HepG2 (cell line): ENCODE data around the gene SEC14L6. TPM values are rescaled to one million over a fixed set of nuclear protein-coding genes. Genes with fewer than 3 reads are reported as not detected.
"Not testable (repeated sequence)": the region's sequence is repeated elsewhere in the genome, so short reads cannot be mapped to it uniquely, and the experiment has no call there.

ENCODE experiments used
- ATAC-seq: fragments of 200-7000 bp; cut with Tn5 transposase; 3 replicates; pipeline ENCODE4 v1.9.1; 2020; ENCODE audit warnings: mild to moderate bottlenecking, moderate library complexity
- BruUV-seq: library from RNA; stranded (reverse); fragments of 400-500 nt; replicated peaks from 2 replicates; lab custom pipeline; 2021; lab: Mats Ljungman, UMichigan
- CTCF ChIA-PET: fragments of 300-600 bp; formaldehyde crosslinking; extraction: SDS; loops from one replicate; lab custom pipeline; 2021; ENCODE audit warnings: low total read pairs, inconsistent platforms, low intra/inter-chr PET ratio; lab: Yijun Ruan, JAX
- POLR2A ChIA-PET: fragments of 350-600 bp; sonication (Branson Sonifier 250); formaldehyde crosslinking; loops from one replicate; lab custom pipeline; 2020; ENCODE audit warnings: antibody characterized with exemption, inconsistent platforms; lab: Yijun Ruan, JAX
- DNase-seq: peaks from one replicate; pipeline ENCODE4 v3.0.0-alpha.2; 2015; ENCODE audit warnings: low spot score
- FAIRE-seq: peaks from 3 replicates; lab custom pipeline; 2011; peaks lifted over from hg19 to GRCh38; lab: Jason Lieb, UNC
- H2AFZ ChIP-seq: one replicate; pipeline ENCODE4 v1.6.1; 2011; ENCODE audit warnings: low read length, inconsistent platforms
- H3K27ac ChIP-seq: fragments of 300-600 bp; 3 replicates; pipeline ENCODE4 v1.8.0; 2011; ENCODE audit warnings: mixed run types, mild to moderate bottlenecking, mixed read lengths, low read length, inconsistent platforms; ENCODE audit not compliant: insufficient read depth; ENCODE audit errors: extremely low read length
- H3K27me3 ChIP-seq, 2 experiments: fragments of 200-600 bp in 1 of 2; 2 replicates in 1 of 2; 3 replicates in 1 of 2; pipeline versions ENCODE4 v1.6.0 to v1.8.0; 2011; ENCODE audit warnings: low read length in 2 of 2, mild to moderate bottlenecking in 2 of 2, moderate library complexity in 2 of 2, inconsistent platforms in 1 of 2; ENCODE audit not compliant: insufficient read depth in 2 of 2, control insufficient read depth in 1 of 2
- H3K36me3 ChIP-seq, 2 experiments: fragments of 200-600 bp in 1 of 2; replicated peaks in 1 of 2; 2 replicates in 1 of 2; 3 replicates in 1 of 2; pipeline versions ENCODE4 v1.5.1 to v1.8.0; 2011; ENCODE audit warnings: low read length in 2 of 2, inconsistent platforms in 1 of 2; ENCODE audit not compliant: insufficient read depth in 2 of 2, control insufficient read depth in 1 of 2
- H3K4me1 ChIP-seq: 2 replicates; pipeline ENCODE4 v1.5.1; 2012; ENCODE audit warnings: low read length, inconsistent platforms; ENCODE audit not compliant: insufficient read depth
- H3K4me2 ChIP-seq: 2 replicates; pipeline ENCODE4 v1.6.0; 2011; ENCODE audit warnings: low read depth, low read length, inconsistent platforms
- H3K4me3 ChIP-seq, 3 experiments: fragments of 200-600 bp in 1 of 3; sonication (generic), shearing (Covaris generic) in 1 of 3; replicated peaks in 1 of 3; 2 replicates each; pipeline ENCODE4 v1.5.1; 2011 to 2016; ENCODE audit warnings: low read length in 3 of 3, inconsistent platforms in 2 of 3, low read depth in 2 of 3, mild to moderate bottlenecking in 2 of 3, control low read depth in 1 of 3, mixed read lengths in 1 of 3; ENCODE audit not compliant: insufficient read depth in 1 of 3
- H3K79me2 ChIP-seq: one replicate; pipeline ENCODE4 v1.6.1; 2011; ENCODE audit warnings: low read length, inconsistent platforms; ENCODE audit not compliant: insufficient read depth
- H3K9ac ChIP-seq: 2 replicates; pipeline ENCODE4 v1.6.0; 2011; ENCODE audit warnings: mild to moderate bottlenecking, low read depth, low read length, inconsistent platforms; ENCODE audit not compliant: insufficient read depth
- H3K9me3 ChIP-seq: 2 replicates; pipeline ENCODE4 v1.5.1; 2012; ENCODE audit warnings: mild to moderate bottlenecking, low read length
- H4K20me1 ChIP-seq: 2 replicates; pipeline ENCODE4 v1.6.0; 2011; ENCODE audit warnings: inconsistent platforms, mild to moderate bottlenecking, low read length, moderate library complexity; ENCODE audit not compliant: insufficient read depth
- ZNF12 ChIP-seq: sonication (generic); formaldehyde crosslinking; IDR thresholded peaks from 2 replicates; pipeline ENCODE4 v1.5.0; 2020; ENCODE audit warnings: missing genetic modification reagents
- ZNF121 ChIP-seq: sonication (generic); formaldehyde crosslinking; IDR thresholded peaks from 2 replicates; pipeline ENCODE4 v1.5.0; 2020; ENCODE audit warnings: mild to moderate bottlenecking, missing genetic modification reagents
- ZNF235 ChIP-seq: sonication (generic); formaldehyde crosslinking; IDR thresholded peaks from 2 replicates; pipeline ENCODE4 v1.8.1; 2023; ENCODE audit warnings: mild to moderate bottlenecking, missing genetic modification reagents, borderline replicate concordance
- WGBS: methylation state at CpG from one replicate; pipeline ENCODE4 v1.1.6; 2017; ENCODE audit warnings: low lambda C conversion rate; 5-methylcytosine and 5-hydroxymethylcytosine counted together
- in situ Hi-C: cut with HindIII; loops from 2 replicates; pipeline ENCODE4 v1.10.0; 2017; ENCODE audit warnings: low pct_unique_long_range_greater_than_20kb; ENCODE audit not compliant: extremely low pct_ligation_motif_present
- intact Hi-C: fragments of 100-400 bp; cut with micrococcal nuclease; formaldehyde crosslinking; loops from one replicate; pipeline ENCODE4 v1.10.0; 2022; ENCODE audit not compliant: unreplicated experiment
- polyA plus RNA-seq, 8 experiments: library from polyadenylated mRNA; depleted of rRNA in 3 of 8; stranded (reverse) in 7 of 8; unstranded in 1 of 8; fragments of >200 nt; fragmentation: Illumina TruSeq in 4 of 8; extraction: Trizol in 4 of 8; gene quantifications; 2 replicates each; pipeline versions ENCODE4 v1.2.1 to v1.2.3, GENCODE V29; 2011 to 2016; ENCODE audit warnings: low read depth in 4 of 8, missing spikeins in 1 of 8, mixed read lengths in 1 of 8; ENCODE audit not compliant: insufficient read depth in 1 of 8
- total RNA-seq, 5 experiments: library from RNA; depleted of rRNA; stranded (reverse); fragments of >200 nt; fragmentation: Illumina TruSeq; extraction: Trizol; gene quantifications; 2 replicates each; pipeline ENCODE4 v1.2.3, GENCODE V29; 2016; ENCODE audit warnings: low read depth in 1 of 5

Gene SEC14L6
- total and polyA plus RNA-seq, 2 of the 13 experiments (the other 11 are each of a cell fraction or from before 2014, with no cell fraction given) = 0.09 to 9.3 TPM

GRCh38 chr22:30568137-30568805 lies 21.7 kb upstream of the SEC14L6 start:
- no peak overlapping the region for H3K4me3 ChIP-seq
- intact Hi-C loops (no loop called here), in situ Hi-C loops (no loop called here)
- BruUV-seq = no TSS peak
- DNase-seq (no peak), ATAC-seq (no peak), FAIRE-seq (no peak)
- H3K9ac ChIP-seq = no peak overlapping the region
- no peak overlapping the region for H3K4me2 ChIP-seq
- no peaks in the 10 kb centered on the region for H3K79me2 ChIP-seq
- peaks cover 60% of the 10 kb centered on the region for H3K4me1 ChIP-seq
- peak; percentile 83 for TF ChIP-seq ZNF12 (CRISPR knock-in tag)
- no peak for TF ChIP-seq ZNF235
- POLR2A ChIA-PET = interaction anchor here (0.7 kb wide), 1 partner anchor 12 kb away, joined by 5 read pairs; no protein-coding TSS in a partner anchor
- H3K36me3 ChIP-seq = no peaks in the 10 kb centered on the region
- 94% methylated on average over 10 of the region's 10 CpGs for WGBS
- H3K9me3 ChIP-seq = no peaks in the 10 kb centered on the region
- H3K27me3 ChIP-seq = no peaks in the 10 kb centered on the region
- CTCF ChIA-PET = no interaction called here
- no peak overlapping the region for H2AFZ ChIP-seq
- H3K27ac ChIP-seq = no peak overlapping the region
- H4K20me1 ChIP-seq = no peaks in the 10 kb centered on the region

GRCh38 chr22:30567277-30567676 lies 20.7 kb upstream of the SEC14L6 start:
- H3K4me2 ChIP-seq, POLR2A ChIA-PET, H3K9ac ChIP-seq, H3K9me3 ChIP-seq, DNase-seq, ATAC-seq, H3K27me3 ChIP-seq, H3K4me3 ChIP-seq, H3K36me3 ChIP-seq, CTCF ChIA-PET, H4K20me1 ChIP-seq, FAIRE-seq, BruUV-seq, intact Hi-C loops, H2AFZ ChIP-seq, H3K79me2 ChIP-seq, in situ Hi-C loops, H3K27ac ChIP-seq: not testable (repeated sequence)
- TF ChIP-seq ZNF121 (CRISPR knock-in tag) = peak; percentile 55; the same call in 1 of the 2 replicates
- over 99% methylated on average over 6 of the region's 6 CpGs for WGBS
- peaks cover 50% of the 10 kb centered on the region for H3K4me1 ChIP-seq
